Measurements from ENCODE around the gene IL2RA.
"Not testable (repeated sequence)": the region's sequence is repeated elsewhere in the genome, so short reads cannot be mapped to it uniquely, and the experiment has no call there.

The IL2RA gene

DNA sequence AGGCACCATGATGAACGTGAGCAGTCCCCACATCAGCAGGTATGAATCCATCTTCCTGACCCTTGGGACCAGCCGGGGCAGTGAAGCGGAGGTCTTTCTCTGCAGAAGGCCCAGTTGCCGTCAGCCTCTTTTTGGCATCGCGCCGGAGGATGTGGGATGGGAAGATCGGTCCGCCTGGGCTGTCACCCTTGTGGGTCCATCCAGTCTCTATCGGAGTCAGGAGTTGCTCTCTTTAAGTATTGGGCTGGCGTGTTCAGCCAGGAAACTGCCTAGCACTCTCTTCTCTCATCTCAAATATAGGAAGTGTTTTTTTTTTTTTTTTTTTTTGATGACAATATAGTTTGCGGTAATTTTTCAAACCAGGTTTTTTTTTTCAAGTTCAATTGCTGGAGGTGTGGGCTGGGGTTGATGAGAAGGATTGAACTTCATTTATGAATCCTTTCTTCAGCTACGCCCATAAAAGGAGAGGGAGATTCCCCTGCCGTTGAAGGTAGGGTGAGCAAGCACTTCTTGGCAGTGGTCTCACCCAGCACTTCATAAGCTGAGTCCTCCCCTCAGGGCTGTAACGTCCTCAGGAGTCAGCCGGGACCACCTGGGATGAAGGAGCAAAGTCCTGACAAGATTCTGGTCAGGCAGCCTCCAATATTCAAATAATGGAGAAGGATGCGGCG lies at the start of gene IL2RA:
TSS of gene IL2RA (minus strand) at position 267 of the 671 bp plus-strand sequence. CDS start at position 51, 216 bp downstream.
- DNase-seq (ENCODE audit: low read depth in 2 of 2): no peak

GRCh38 chr10:6110136-6110535 lies 48.0 kb upstream of the IL2RA start:
- no peak for DNase-seq (ENCODE audit: low read depth in 2 of 2)

DNA sequence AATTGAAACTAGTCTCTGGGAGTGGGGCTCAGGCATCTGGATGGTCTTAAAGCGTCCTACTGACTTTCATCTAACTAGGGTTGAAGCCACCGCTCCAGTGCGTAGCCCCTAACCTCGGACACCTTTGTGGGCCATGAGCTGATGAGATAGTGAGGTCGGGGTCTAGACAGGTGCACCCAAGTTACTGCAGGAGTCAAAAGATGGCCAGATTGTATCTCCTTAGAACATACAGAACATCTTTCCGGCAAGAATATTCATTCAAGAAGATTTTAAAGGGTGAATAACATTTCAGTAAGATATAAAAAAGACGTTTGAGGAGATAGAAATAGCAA lies 47.2 kb upstream of the IL2RA start:
- no peak for DNase-seq (ENCODE audit: low read depth in 2 of 2)

DNA sequence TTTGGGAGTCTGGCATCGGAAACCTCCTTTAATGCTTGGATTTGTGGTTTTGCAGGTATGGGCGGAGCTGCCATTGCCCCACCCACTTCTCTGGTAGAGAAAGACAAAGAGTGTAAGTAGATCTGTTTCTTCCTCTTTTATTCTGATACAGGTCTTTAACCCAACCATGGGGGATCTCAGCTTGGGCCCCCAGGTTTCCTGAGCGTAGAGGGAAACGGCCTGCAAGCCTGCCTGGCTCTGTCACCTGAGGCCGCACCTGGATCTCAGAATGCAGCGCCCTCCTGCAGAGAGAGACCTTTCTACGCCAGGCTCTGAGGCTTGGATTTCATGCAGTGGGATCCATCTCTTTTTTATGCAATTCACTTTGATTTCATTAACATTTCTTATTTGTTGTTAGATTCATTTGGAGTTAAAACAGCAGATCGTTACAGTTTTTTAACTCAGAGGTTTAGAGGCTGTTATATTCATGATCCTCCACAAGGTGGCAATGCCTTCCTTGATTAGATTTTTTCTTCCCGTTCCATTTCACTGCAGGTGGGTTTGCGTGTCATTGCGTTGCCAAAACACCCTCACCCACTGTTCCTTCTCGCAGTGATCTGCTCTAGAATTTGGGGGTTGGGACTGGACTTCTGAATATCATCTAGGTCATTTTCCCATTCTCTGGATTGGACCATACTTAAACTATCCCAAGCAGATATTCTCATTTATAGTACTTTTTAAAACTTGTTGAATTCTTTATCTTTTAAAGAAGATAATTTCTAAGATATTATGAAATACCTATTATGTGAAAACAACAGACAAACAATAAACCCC lies 46.7 kb upstream of the IL2RA start:
- no peak for DNase-seq (ENCODE audit: low read depth in 2 of 2)

GRCh38 chr10:6108072-6108471 lies 45.9 kb upstream of the IL2RA start:
- no peak for DNase-seq (ENCODE audit: low read depth in 2 of 2)

GRCh38 chr10:6107616-6108015 lies 45.4 kb upstream of the IL2RA start:
- not testable (repeated sequence) for DNase-seq (ENCODE audit: low read depth in 2 of 2)

GRCh38 chr10:6103591-6103990 lies 41.4 kb upstream of the IL2RA start:
- no peak for DNase-seq (ENCODE audit: low read depth in 2 of 2)

- DNase-seq (ENCODE audit: low read depth in 2 of 2): no peak
These were observed 40.0 kb upstream of the IL2RA start for GRCh38 chr10:6102128-6102527.

- no peak for DNase-seq (ENCODE audit: low read depth in 2 of 2)
These were observed 39.0 kb upstream of the IL2RA start for GRCh38 chr10:6101181-6101580.

DNA sequence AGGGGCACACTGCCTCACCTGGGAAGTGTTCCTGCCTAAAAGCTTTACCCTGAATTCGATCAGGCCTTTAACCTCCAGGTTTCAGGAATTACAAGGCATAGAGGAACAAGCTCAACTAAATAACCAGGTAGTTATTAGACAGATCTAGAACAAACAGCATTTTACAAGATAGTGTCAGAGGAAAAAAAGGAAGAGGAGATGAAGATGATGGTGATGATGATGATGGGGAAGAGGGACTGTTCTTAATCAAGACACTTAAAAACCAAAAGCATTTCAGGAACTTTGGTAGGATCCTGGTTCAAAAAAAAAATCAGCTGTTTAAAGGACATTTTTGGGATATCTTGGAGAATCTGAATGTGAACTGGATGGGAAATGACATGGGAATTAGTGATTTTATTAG lies 38.2 kb upstream of the IL2RA start:
- DNase-seq (ENCODE audit: low read depth in 2 of 2): no peak

- no peak for DNase-seq (ENCODE audit: low read depth in 2 of 2)
These were observed 36.0 kb upstream of the IL2RA start for GRCh38 chr10:6098156-6098555.

DNA sequence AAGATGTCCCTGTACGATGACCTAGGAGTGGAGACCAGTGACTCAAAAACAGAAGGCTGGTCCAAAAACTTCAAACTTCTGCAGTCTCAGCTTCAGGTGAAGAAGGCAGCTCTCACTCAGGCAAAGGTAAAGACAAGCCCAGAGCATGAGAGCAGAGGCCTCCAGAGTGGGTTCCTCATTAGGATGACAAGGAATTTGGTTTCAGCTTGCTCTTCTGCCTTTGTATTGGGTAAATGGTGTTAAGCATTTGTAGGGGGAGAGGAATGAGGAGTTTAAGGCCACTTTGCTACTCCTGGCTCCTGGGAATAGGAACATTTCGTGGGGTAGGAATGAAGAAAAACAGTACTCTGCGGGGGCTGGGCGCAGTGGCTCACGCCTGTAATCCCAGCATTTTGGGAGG lies 34.9 kb upstream of the IL2RA start:
- DNase-seq (ENCODE audit: low read depth in 2 of 2): no peak

GRCh38 chr10:6095810-6096570 lies 33.8 kb upstream of the IL2RA start:
- DNase-seq (ENCODE audit: low read depth in 2 of 2): no peak

GRCh38 chr10:6092731-6093130 lies 30.6 kb upstream of the IL2RA start:
- DNase-seq (ENCODE audit: low read depth in 2 of 2): no peak

DNA sequence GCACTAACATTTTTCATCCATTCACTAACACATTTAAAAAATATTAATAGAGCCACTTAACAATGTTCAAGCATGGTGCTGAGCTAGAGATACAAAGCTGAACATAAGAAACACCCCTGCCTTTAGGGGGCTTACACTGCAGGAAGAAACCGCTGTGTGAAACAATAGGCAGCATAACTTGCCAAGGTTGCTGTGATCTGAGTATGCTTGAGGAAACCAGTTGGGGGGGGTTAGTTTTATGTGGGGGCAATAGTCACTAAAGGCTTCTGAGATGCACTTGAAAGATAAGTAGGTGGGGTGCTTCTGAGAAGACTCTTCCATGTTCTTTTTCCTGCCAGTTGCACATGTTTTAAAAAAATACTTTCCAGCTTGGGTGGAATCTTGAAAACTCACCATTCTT lies 29.5 kb upstream of the IL2RA start:
- DNase-seq (ENCODE audit: low read depth in 2 of 2): no peak

GRCh38 chr10:6089334-6090219 lies 27.4 kb upstream of the IL2RA start:
- no peak for DNase-seq (ENCODE audit: low read depth in 2 of 2)

- DNase-seq (ENCODE audit: low read depth in 2 of 2): peak; percentile 90 to 91
These were observed 26.7 kb upstream of the IL2RA start, which contains the start of gene RBM17 for GRCh38 chr10:6088721-6089333. RBM17 (plus strand) TSS chr10:6089034; CDS start chr10:6097066, 8,032 bp downstream.

- peak; percentile 26 to 46 for DNase-seq (ENCODE audit: low read depth in 2 of 2)
These were observed 24.4 kb upstream of the IL2RA start for GRCh38 chr10:6086375-6087233.

DNA sequence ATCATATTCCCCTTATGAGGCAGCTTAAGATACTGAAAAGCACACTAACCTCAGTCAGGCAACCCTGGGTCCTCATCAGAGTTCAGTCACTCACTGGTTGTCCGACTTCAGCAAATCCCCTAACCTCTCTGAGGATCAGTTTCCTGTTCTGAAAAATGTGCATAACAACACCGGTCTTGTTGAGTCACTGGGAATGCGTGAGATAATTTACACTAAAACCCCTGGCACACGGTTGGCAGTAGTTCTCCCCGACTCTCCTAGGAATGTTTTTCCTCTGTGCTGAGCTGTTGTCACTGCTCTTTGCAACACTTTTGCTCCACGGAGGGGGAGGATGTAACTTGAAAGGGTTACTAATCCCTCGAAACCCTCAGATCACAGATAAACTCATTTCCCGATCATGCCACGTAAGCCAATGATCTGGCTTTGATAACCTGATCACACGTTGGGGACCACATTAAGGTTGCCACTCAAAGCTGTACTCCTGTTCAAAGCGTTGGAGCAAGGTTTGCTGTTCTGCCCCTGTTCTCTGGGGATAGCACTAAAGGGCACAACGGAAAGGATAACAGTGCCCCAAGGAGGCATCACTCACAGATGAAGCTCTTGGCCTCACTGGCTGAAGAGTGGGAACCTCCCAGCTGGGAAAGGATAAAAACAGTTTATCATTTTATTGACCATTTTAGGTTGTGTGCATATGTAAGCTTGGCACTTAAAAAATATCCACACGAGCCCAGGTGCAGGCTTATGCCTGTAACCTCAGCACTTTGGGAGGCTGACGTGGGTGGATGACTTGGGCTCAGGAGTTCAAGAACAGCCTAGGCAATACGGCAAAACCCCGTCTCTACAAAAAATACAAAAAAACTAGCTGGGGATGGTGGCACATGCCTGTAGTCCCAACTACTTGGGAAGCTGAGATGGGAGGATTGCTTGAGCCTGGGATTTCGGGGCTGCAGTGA lies 21.6 kb upstream of the IL2RA start:
- DNase-seq (ENCODE audit: low read depth in 2 of 2): no peak
